Measurements from ENCODE around the gene SIL1.

- TF ChIP-seq CTCF (IDR thresholded peaks at IDR 0.05) (no peak), POLR2A (IDR thresholded peaks at IDR 0.05) (no peak)
Measured at GRCh38 chr5:139038613-139039305, 159.4 kb downstream of the SIL1 start.

Data from vagina (tissue), 2 donors.